Panc1 (cell line): ENCODE measurements around the gene ARL2. TPM values are rescaled to one million over a fixed set of nuclear protein-coding genes. Genes with fewer than 3 reads are reported as not detected.

Experiments
- ATAC-seq: fragments of 200-7000 bp; cut with Tn5 transposase; 2 replicates; pipeline ENCODE4 v1.9.1; 2020; ENCODE audit warnings: mild to moderate bottlenecking, moderate library complexity
- BruUV-seq: library from RNA; stranded (reverse); fragments of 400-500 nt; replicated peaks from 2 replicates; lab custom pipeline; 2021; lab: Mats Ljungman, UMichigan
- CTCF ChIA-PET: fragments of 300-600 bp; sonication (Branson Sonifier 250); formaldehyde crosslinking; loops from one replicate; lab custom pipeline; 2022; ENCODE audit warnings: antibody characterized with exemption; lab: Charles Lee
- POLR2A ChIA-PET: fragments of 300-600 bp; sonication (Branson Sonifier 250); formaldehyde crosslinking; loops from one replicate; lab custom pipeline; 2022; ENCODE audit warnings: antibody characterized with exemption; lab: Charles Lee
- DNase-seq: peaks from one replicate; pipeline ENCODE4 v3.0.0-alpha.2; 2010; ENCODE audit warnings: low read depth, low spot score
- H3K27ac ChIP-seq: 2 replicates; pipeline ENCODE4 v1.5.1; 2011; ENCODE audit warnings: mild to moderate bottlenecking, low read length, inconsistent platforms
- H3K27me3 ChIP-seq: fragments of 200-500 bp; sonication (Bioruptor generic); 2 replicates; pipeline ENCODE4 v1.6.0; 2014; ENCODE audit warnings: low read length, inconsistent platforms; ENCODE audit not compliant: control insufficient read depth, insufficient read depth
- H3K36me3 ChIP-seq: fragments of 200-500 bp; sonication (Bioruptor generic); 2 replicates; pipeline ENCODE4 v1.5.1; 2014; ENCODE audit warnings: inconsistent platforms, mild to moderate bottlenecking, low read length, moderate library complexity; ENCODE audit not compliant: control insufficient read depth, insufficient read depth
- H3K4me1 ChIP-seq: 2 replicates; pipeline ENCODE4 v1.5.1; 2011; ENCODE audit warnings: inconsistent platforms, mild to moderate bottlenecking, low read length, moderate library complexity; ENCODE audit not compliant: control insufficient read depth, insufficient read depth
- H3K4me3 ChIP-seq, 2 experiments: 2 replicates each; pipeline ENCODE4 v1.5.1; 2011 to 2012; ENCODE audit warnings: low read depth in 2 of 2, low read length in 2 of 2, mild to moderate bottlenecking in 2 of 2, inconsistent platforms in 1 of 2, moderate library complexity in 1 of 2
- H3K9me3 ChIP-seq: fragments of 200-500 bp; sonication (Bioruptor generic); 2 replicates; pipeline ENCODE4 v1.5.1; 2014; ENCODE audit warnings: low read depth, mild to moderate bottlenecking, inconsistent platforms, low read length, moderate library complexity; ENCODE audit not compliant: control insufficient read depth, insufficient read depth
- CTCF ChIP-seq: fragments of 450-650 bp; IDR thresholded peaks from 2 replicates; pipeline ENCODE4 v1.5.1; 2017; ENCODE audit warnings: mild to moderate bottlenecking
- POLR2AphosphoS5 ChIP-seq: IDR thresholded peaks from 2 replicates; pipeline ENCODE4 v1.6.1; 2012; ENCODE audit warnings: mild to moderate bottlenecking, low read depth, low read length, moderate library complexity
- REST ChIP-seq, 2 experiments: IDR thresholded peaks; 2 replicates each; pipeline ENCODE4 v1.6.1; 2011 to 2012; ENCODE audit warnings: low read depth in 2 of 2, control low read depth in 1 of 2, low read length in 1 of 2, mild to moderate bottlenecking in 1 of 2, moderate library complexity in 1 of 2; ENCODE audit not compliant: insufficient read depth in 1 of 2
- SIN3A ChIP-seq: IDR thresholded peaks from 2 replicates; pipeline ENCODE4 v1.6.1; 2012; ENCODE audit warnings: low read depth, mild to moderate bottlenecking, low read length, moderate library complexity, borderline replicate concordance; ENCODE audit not compliant: insufficient read depth
- TCF7L2 ChIP-seq: IDR thresholded peaks from 2 replicates; pipeline ENCODE4 v1.6.1; 2011; ENCODE audit warnings: mild to moderate bottlenecking, low read depth, low read length, inconsistent platforms
- in situ Hi-C: cut with HindIII; loops from 2 replicates; pipeline ENCODE4 v1.10.0; 2016; ENCODE audit warnings: low sequenced_read_pairs, low pct_unique_long_range_greater_than_20kb
- intact Hi-C: fragments of 100-400 bp; cut with micrococcal nuclease; formaldehyde crosslinking; loops from one replicate; pipeline ENCODE4 v1.10.0; 2022; ENCODE audit not compliant: unreplicated experiment
- total RNA-seq: library from RNA; stranded (reverse); gene quantifications from one replicate; pipeline ENCODE4 v1.2.1, GENCODE V29; 2021; ENCODE audit not compliant: unreplicated experiment

The ARL2 gene
- total RNA-seq, 1 experiment from 2014 or later, result 177 TPM

GRCh38 chr11:64994318-64994717, 19.6 kb upstream of the ARL2 start:
- Histone ChIP-seq H3K27ac (no peak overlapping the region), H3K9me3 (no peaks in the 10 kb centered on the region), H3K4me3 (no peak overlapping the region), H3K4me1 (peaks cover 4% of the 10 kb centered on the region; the same call in 1 of the 2 replicates), H3K27me3 (no peaks in the 10 kb centered on the region), H3K36me3 (no peaks in the 10 kb centered on the region)
- no peak for TF ChIP-seq TCF7L2
- no peak for TF ChIP-seq REST (IDR thresholded peaks at IDR 0.05; ENCODE audit: insufficient read depth in 1 of 2, low read depth in 2 of 2, low read length in 1 of 2)
- no peak for TF ChIP-seq CTCF
- TF ChIP-seq POLR2AphosphoS5, result no peak
- no peak for TF ChIP-seq SIN3A
- CTCF ChIA-PET, result no interaction called here
- DNase-seq, result no peak
- in situ Hi-C loops, result no loop called here
- ATAC-seq, result no peak
- intact Hi-C loops, result no loop called here
- no TSS peak for BruUV-seq
- POLR2A ChIA-PET, result no interaction called here

- POLR2A ChIA-PET, result interaction anchor here (1.0 kb wide), 1 partner anchor 19 kb away, joined by 3 read pairs; no protein-coding TSS in a partner anchor
- Histone ChIP-seq H3K36me3 (no peaks in the 10 kb centered on the region), H3K27me3 (no peaks in the 10 kb centered on the region), H3K27ac (peak overlapping the region; percentile 79), H3K4me3 (peak overlapping the region; percentile 17 to 60), H3K4me1 (peaks cover 4% of the 10 kb centered on the region; the same call in 1 of the 2 replicates), H3K9me3 (no peaks in the 10 kb centered on the region)
- DNase-seq, result no peak
- intact Hi-C loops (loop anchor here (5.0 kb wide), 1 partner anchor 149 kb away; no protein-coding TSS in a partner anchor), in situ Hi-C loops (no loop called here)
- no TSS peak for BruUV-seq
- ATAC-seq, result peak; percentile 40; the same call in 1 of the 2 replicates
- CTCF ChIA-PET, result interaction anchor here (0.6 to 1.4 kb wide), 6 partner anchors 18 to 149 kb away, joined by 3 to 10 read pairs (median 4); partner anchors contain the start of gene ARL2
- no peak for TF ChIP-seq CTCF
- TF ChIP-seq POLR2AphosphoS5, result no peak
- no peak for TF ChIP-seq SIN3A
- TF ChIP-seq REST (IDR thresholded peaks at IDR 0.05; ENCODE audit: insufficient read depth in 1 of 2, low read depth in 2 of 2, low read length in 1 of 2), result no peak
- TF ChIP-seq TCF7L2, result no peak
Observed at GRCh38 chr11:64996327-64996709, 17.6 kb upstream of the ARL2 start.
